ENCODE results near the gene TMOD4. TPM values are rescaled to one million over a fixed set of nuclear protein-coding genes. Genes with fewer than 3 reads are reported as not detected.
"Not testable (repeated sequence)": the region's sequence is repeated elsewhere in the genome, so short reads cannot be mapped to it uniquely, and the experiment has no call there.

TMOD4 gene
- total RNA-seq, 1 experiment from 2014 or later = 2.1 TPM

DNA sequence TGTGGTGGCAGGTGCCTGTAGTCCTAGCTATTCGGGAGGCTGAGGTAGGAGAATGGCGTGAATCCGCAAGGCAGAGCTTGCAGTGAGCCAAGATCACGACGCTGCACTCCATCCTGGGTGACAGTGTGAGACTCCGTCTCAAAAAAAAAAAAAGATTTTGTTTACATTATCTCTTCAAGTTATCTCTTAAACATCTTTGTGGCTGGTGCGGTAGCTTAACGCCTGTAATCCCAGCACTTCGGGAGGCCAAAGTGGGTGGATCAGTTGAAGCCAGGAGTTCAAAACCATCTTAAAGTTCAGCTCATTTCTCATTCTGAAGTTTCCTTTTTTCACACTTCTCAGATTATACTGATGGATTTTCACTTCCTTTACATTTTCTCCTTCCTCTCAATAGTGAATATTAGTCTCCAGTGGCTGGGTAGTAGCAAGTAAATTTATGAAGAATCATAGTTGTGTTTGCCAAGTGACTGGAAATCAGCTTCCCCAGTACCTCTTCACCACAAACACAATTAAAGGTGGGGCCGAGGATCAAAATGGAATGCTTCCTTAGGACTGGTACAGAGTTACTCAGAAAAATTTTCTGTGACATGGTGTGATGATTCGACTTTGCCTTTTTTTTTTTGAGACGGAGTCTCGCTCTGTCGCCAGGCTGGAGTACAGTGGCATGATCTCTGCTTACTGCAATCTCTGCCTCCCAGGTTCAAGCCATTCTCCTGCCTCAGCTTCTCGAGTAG lies 36.4 kb upstream of the TMOD4 start:
- intact Hi-C loops (cut with micrococcal nuclease; ENCODE audit: unreplicated experiment) = no loop called here
- Mint-ChIP-seq H3K27me3 (ENCODE audit: unreplicated experiment) (no peaks in the 10 kb centered on the region), H3K27ac (ENCODE audit: unreplicated experiment) (no peak overlapping the region), H3K36me3 (ENCODE audit: insufficient read depth, unreplicated experiment) (peaks cover 73% of the 10 kb centered on the region), H3K4me1 (ENCODE audit: low read depth, unreplicated experiment) (peaks cover 9% of the 10 kb centered on the region), H3K4me3 (ENCODE audit: low read depth, unreplicated experiment) (no peak overlapping the region), H3K9me3 (ENCODE audit: low read depth, unreplicated experiment) (no peaks in the 10 kb centered on the region)
- CTCF ChIA-PET = interaction anchor here (0.6 to 0.7 kb wide), 2 partner anchors 31 to 480 kb away, joined by 3 to 4 read pairs; no protein-coding TSS in a partner anchor
- DNase-seq = no peak
- BruUV-seq (replicated peaks) = no TSS peak
- TF ChIP-seq, protein P1, sequence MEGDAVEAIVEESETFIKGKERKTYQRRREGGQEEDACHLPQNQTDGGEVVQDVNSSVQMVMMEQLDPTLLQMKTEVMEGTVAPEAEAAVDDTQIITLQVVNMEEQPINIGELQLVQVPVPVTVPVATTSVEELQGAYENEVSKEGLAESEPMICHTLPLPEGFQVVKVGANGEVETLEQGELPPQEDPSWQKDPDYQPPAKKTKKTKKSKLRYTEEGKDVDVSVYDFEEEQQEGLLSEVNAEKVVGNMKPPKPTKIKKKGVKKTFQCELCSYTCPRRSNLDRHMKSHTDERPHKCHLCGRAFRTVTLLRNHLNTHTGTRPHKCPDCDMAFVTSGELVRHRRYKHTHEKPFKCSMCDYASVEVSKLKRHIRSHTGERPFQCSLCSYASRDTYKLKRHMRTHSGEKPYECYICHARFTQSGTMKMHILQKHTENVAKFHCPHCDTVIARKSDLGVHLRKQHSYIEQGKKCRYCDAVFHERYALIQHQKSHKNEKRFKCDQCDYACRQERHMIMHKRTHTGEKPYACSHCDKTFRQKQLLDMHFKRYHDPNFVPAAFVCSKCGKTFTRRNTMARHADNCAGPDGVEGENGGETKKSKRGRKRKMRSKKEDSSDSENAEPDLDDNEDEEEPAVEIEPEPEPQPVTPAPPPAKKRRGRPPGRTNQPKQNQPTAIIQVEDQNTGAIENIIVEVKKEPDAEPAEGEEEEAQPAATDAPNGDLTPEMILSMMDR (IDR thresholded peaks at IDR 0.05; ENCODE audit: unreplicated experiment) = no peak

DNA sequence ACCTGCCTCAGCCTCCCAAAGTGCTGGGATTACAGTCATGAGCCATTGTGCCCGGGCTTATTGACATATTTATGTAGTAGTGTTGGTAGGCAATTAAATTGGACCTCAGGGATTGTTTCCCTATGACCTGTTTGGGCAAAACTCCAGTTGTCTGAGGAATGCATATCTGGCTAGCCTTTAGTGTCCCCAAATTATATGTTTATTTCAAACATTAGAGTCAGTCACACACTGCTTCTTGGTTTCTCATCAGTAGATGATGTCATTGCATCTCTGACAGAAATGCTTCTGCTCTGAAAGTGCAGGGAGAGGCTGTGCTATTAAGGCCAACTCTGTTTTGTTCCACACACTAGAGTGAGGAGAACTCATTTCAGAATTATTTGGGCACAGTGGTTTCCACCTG lies 35.0 kb upstream of the TMOD4 start:
- H3K36me3 Mint-ChIP-seq (ENCODE audit: insufficient read depth, unreplicated experiment) = peaks cover 70% of the 10 kb centered on the region
- intact Hi-C loops (cut with micrococcal nuclease; ENCODE audit: unreplicated experiment) = no loop called here

DNA sequence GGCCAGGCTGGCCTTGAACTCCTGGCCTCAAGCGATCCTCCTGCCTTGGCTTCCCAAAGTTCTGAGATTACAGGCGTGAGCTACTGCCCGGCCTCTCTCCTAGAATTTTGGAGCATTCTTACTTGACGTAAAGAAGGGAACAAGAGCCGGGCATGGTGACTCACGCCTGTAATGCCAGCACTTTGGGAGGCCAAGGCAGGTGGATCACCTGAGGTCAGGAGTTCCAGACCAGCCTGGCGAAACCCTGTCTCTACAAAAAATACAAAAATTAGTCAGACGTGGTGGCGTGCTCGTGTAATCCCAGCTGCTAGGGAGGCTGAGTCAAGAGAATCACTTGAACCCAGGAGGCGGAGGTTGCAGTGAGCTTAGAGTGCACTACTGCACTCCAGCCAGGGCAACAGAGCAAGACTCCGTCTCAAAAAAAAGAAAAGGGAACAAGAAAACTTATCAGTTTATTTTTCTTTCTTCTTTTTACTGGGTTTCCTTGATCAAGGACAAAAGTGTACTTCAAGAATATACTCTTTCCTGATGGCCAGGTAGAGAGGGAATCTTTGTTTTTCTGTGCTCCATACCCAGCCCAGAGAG lies 29.7 kb upstream of the TMOD4 start:
- peaks cover 13% of the 10 kb centered on the region for H3K4me1 Mint-ChIP-seq (ENCODE audit: low read depth, unreplicated experiment)
- peaks cover 45% of the 10 kb centered on the region for H3K36me3 Mint-ChIP-seq (ENCODE audit: insufficient read depth, unreplicated experiment)

More for the DNA sequence above, 35.0 kb upstream of the TMOD4 start:
- BruUV-seq (replicated peaks) = no TSS peak
- Mint-ChIP-seq H3K27ac (ENCODE audit: unreplicated experiment) (no peak overlapping the region), H3K27me3 (ENCODE audit: unreplicated experiment) (no peaks in the 10 kb centered on the region), H3K4me3 (ENCODE audit: low read depth, unreplicated experiment) (no peak overlapping the region), H3K9me3 (ENCODE audit: low read depth, unreplicated experiment) (no peaks in the 10 kb centered on the region), H3K4me1 (ENCODE audit: low read depth, unreplicated experiment) (no peaks in the 10 kb centered on the region)
- TF ChIP-seq, protein P1 (IDR thresholded peaks at IDR 0.05; ENCODE audit: unreplicated experiment) = no peak
- no peak for DNase-seq
- CTCF ChIA-PET = no interaction called here

DNA sequence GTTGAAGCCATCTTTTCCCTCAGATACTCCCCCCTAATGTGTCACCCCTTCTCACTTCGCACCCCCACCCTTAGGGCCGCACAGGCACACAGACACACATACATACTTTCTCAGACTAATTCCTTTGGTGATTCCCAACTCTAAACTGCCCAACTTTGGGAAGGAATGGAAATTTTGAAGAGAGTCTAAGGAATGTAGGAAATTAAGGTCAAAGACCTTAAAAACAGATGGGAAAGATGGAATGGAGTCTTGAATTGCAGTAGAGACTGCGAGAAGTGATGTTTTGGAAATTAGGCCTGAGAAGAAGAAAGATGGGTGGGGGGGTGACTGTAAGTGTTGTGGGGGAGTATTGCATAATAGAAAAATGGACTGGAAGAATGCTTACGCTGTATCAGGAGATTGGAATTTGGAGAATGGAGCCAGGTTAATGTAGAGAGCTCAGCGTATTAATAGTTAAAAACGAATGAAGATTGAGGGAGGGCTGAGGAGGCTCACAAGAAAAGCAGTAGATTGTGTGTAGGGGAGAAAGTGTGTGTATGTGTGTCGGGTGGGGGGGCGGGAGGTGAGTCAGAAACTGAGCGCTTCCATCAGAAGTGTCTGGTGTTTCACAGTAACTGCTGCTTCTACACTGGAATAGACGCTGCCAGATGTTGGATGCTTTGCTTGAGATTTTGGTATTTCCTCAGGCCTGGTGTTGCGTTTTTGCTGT lies 24.2 kb upstream of the TMOD4 start:
- CTCF ChIA-PET = interaction anchor here (0.6 to 1.0 kb wide), 5 partner anchors 10 to 151 kb away, joined by 3 to 6 read pairs (median 4); partner anchors contain the start of genes PSMD4 and VPS72
- intact Hi-C loops (cut with micrococcal nuclease; ENCODE audit: unreplicated experiment) = loop anchor here (5.0 to 10.0 kb wide), 2 partner anchors 312 to 635 kb away; partner anchors contain the start of genes C2CD4D, CGN and RORC
- TF ChIP-seq, protein P1 (IDR thresholded peaks at IDR 0.05; ENCODE audit: unreplicated experiment) = no peak
- H3K27me3 Mint-ChIP-seq (ENCODE audit: unreplicated experiment) = no peaks in the 10 kb centered on the region
- H3K27ac Mint-ChIP-seq (ENCODE audit: unreplicated experiment) = peak overlapping the region; percentile 95
- BruUV-seq (replicated peaks) = no TSS peak
- H3K4me3 Mint-ChIP-seq (ENCODE audit: low read depth, unreplicated experiment) = peak overlapping the region; percentile 96
- H3K4me1 Mint-ChIP-seq (ENCODE audit: low read depth, unreplicated experiment) = peaks cover 31% of the 10 kb centered on the region
- peaks cover 62% of the 10 kb centered on the region for H3K36me3 Mint-ChIP-seq (ENCODE audit: insufficient read depth, unreplicated experiment)
- no peak for DNase-seq
- no peaks in the 10 kb centered on the region for H3K9me3 Mint-ChIP-seq (ENCODE audit: low read depth, unreplicated experiment)

More for the DNA sequence above, 29.7 kb upstream of the TMOD4 start:
- DNase-seq; H3K27me3 Mint-ChIP-seq (ENCODE audit: unreplicated experiment); H3K4me3 Mint-ChIP-seq (ENCODE audit: low read depth, unreplicated experiment); H3K27ac Mint-ChIP-seq (ENCODE audit: unreplicated experiment); intact Hi-C loops (cut with micrococcal nuclease; ENCODE audit: unreplicated experiment); H3K9me3 Mint-ChIP-seq (ENCODE audit: low read depth, unreplicated experiment); BruUV-seq (replicated peaks): not testable (repeated sequence)
- CTCF ChIA-PET = interaction anchor here (0.6 kb wide), 1 partner anchor 105 kb away, joined by 9 read pairs; no protein-coding TSS in a partner anchor
